DMS 273 treated with DMSO at 0.1 percent for 48 hours (cell line): ENCODE measurements around the gene NFILZ.

ENCODE experiments used
- DNase-seq: peaks from one replicate; lab custom pipeline; 2025; lab: John Stamatoyannopoulos, UW

The NFILZ gene

GRCh38 chr19:8642561-8642960 lies 12.1 kb downstream of the NFILZ start:
- no peak for DNase-seq

- no peak for DNase-seq
Measured at GRCh38 chr19:8643860-8644653, 13.6 kb downstream of the NFILZ start.

GRCh38 chr19:8648240-8648639 lies 17.8 kb downstream of the NFILZ start:
- no peak for DNase-seq

GRCh38 chr19:8654591-8655339 lies 24.3 kb downstream of the NFILZ start:
- no peak for DNase-seq

- DNase-seq = no peak
Measured at GRCh38 chr19:8655340-8655709, 24.9 kb downstream of the NFILZ start.

- DNase-seq = no peak
Measured at GRCh38 chr19:8657869-8658268, 27.4 kb downstream of the NFILZ start.

GRCh38 chr19:8659905-8660304 lies 29.5 kb downstream of the NFILZ start:
- no peak for DNase-seq

- no peak for DNase-seq
Measured at GRCh38 chr19:8662263-8662662, 31.8 kb downstream of the NFILZ start.

- no peak for DNase-seq
Measured at GRCh38 chr19:8663920-8664670, 33.7 kb downstream of the NFILZ start.

- DNase-seq = no peak
Measured at GRCh38 chr19:8664671-8665057, 34.2 kb downstream of the NFILZ start.

GRCh38 chr19:8665468-8666213 lies 35.2 kb downstream of the NFILZ start:
- DNase-seq = no peak

- no peak for DNase-seq
Measured at GRCh38 chr19:8666814-8667405, 36.5 kb downstream of the NFILZ start.

GRCh38 chr19:8673276-8673891 lies 43.0 kb downstream of the NFILZ start:
- DNase-seq = no peak

GRCh38 chr19:8675066-8675465 lies 44.6 kb downstream of the NFILZ start:
- no peak for DNase-seq

GRCh38 chr19:8678244-8678807 lies 47.9 kb downstream of the NFILZ start:
- DNase-seq = no peak
